ENCODE measurements around the gene ESR1.

The ESR1 gene

DNA sequence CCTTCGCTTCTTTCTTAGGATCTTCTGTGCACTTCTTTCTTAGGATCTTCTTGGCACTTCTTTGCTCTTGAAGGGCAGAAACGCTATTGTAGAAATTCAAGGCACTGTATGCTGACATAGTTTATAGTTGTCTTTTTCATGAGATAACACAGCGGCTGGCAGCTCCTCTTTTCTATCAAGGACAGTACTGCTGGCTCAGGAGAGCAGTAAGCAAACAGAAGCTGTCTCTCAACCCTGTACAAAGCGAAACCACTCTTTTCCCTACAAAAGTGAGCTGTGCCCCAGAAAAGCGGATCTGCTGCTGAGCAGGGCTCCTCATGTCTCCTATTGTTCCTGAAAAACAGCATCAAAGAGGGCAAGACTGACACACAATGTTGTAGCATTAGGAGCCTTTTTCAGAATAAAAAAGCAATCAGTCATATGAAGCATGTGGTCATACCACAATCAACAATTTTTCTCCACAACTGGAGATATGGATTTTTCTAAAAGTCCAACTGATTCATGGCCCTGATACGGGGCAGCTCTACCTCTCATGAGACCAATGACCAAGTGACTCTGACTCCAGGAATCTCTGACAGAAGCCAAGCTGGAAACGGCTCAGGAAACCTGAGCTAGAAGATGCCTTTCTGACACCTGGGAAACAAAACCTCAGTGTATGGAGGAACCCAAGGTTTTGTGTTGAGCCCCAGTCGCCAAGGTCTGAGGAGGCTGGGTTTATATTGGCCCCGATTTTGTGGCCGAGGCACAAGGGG lies 255.9 kb downstream of the ESR1 start:
- TF ChIP-seq TOX (CRISPR knock-in tag; IDR thresholded peaks at IDR 0.05; ENCODE audit: borderline replicate concordance) (no peak), ISL1 (CRISPR knock-in tag; IDR thresholded peaks at IDR 0.05) (no peak), CSDC2 (CRISPR knock-in tag; IDR thresholded peaks at IDR 0.05) (no peak), ZNF565 (CRISPR knock-in tag; conservative IDR thresholded peaks at IDR 0.05; ENCODE audit: low read depth) (no peak), ZFP3 (CRISPR knock-in tag; IDR thresholded peaks at IDR 0.05) (no peak)
- peak; percentile 51; the same call in 2 of the 3 replicates for ATAC-seq

DNA sequence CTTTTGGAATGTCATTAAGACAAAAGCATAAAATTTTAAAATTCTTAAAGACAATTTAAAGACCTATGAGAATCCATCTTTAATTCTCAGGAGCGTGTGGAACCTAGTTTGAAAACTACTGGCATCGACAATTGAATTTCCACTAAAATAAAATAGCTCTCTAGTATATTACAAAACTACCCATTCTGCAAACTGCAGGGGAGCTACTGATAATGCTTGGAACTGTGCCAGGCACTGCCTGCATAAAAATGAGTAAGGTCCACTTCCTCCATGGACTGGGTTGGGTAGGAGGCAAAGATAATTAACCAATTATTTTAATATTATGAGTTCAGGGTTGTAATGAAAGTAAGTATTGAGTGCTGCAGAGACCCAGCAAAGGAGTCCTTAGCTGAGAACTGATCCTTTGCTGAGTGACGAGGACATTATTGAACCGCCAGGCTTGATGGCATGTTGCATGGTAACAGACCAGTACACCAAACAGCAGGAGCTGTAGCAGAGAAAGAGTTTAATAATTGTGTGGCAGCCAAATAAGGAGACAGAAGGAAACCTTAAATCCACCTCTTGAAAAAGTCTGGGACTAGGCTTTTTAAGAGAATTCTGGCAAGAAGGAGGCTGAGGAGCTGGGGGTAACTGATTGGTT lies 261.3 kb downstream of the ESR1 start:
- TF ChIP-seq ISL1 (CRISPR knock-in tag; IDR thresholded peaks at IDR 0.05) = no peak
- TF ChIP-seq ARNTL (CRISPR knock-in tag; IDR thresholded peaks at IDR 0.05; ENCODE audit: borderline replicate concordance, low read depth) = no peak
- TF ChIP-seq, protein P1, sequence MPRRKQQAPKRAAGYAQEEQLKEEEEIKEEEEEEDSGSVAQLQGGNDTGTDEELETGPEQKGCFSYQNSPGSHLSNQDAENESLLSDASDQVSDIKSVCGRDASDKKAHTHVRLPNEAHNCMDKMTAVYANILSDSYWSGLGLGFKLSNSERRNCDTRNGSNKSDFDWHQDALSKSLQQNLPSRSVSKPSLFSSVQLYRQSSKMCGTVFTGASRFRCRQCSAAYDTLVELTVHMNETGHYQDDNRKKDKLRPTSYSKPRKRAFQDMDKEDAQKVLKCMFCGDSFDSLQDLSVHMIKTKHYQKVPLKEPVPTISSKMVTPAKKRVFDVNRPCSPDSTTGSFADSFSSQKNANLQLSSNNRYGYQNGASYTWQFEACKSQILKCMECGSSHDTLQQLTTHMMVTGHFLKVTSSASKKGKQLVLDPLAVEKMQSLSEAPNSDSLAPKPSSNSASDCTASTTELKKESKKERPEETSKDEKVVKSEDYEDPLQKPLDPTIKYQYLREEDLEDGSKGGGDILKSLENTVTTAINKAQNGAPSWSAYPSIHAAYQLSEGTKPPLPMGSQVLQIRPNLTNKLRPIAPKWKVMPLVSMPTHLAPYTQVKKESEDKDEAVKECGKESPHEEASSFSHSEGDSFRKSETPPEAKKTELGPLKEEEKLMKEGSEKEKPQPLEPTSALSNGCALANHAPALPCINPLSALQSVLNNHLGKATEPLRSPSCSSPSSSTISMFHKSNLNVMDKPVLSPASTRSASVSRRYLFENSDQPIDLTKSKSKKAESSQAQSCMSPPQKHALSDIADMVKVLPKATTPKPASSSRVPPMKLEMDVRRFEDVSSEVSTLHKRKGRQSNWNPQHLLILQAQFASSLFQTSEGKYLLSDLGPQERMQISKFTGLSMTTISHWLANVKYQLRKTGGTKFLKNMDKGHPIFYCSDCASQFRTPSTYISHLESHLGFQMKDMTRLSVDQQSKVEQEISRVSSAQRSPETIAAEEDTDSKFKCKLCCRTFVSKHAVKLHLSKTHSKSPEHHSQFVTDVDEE (CRISPR knock-in tag; IDR thresholded peaks at IDR 0.05) = no peak
- TF ChIP-seq, protein P2, sequence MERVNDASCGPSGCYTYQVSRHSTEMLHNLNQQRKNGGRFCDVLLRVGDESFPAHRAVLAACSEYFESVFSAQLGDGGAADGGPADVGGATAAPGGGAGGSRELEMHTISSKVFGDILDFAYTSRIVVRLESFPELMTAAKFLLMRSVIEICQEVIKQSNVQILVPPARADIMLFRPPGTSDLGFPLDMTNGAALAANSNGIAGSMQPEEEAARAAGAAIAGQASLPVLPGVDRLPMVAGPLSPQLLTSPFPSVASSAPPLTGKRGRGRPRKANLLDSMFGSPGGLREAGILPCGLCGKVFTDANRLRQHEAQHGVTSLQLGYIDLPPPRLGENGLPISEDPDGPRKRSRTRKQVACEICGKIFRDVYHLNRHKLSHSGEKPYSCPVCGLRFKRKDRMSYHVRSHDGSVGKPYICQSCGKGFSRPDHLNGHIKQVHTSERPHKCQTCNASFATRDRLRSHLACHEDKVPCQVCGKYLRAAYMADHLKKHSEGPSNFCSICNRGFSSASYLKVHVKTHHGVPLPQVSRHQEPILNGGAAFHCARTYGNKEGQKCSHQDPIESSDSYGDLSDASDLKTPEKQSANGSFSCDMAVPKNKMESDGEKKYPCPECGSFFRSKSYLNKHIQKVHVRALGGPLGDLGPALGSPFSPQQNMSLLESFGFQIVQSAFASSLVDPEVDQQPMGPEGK (CRISPR knock-in tag; IDR thresholded peaks at IDR 0.05; ENCODE audit: borderline replicate concordance) = no peak
- TF ChIP-seq PPARA (CRISPR knock-in tag; IDR thresholded peaks at IDR 0.05; ENCODE audit: borderline replicate concordance) = no peak
- no peak for TF ChIP-seq GLIS3 (CRISPR knock-in tag; IDR thresholded peaks at IDR 0.05)
- no peak for TF ChIP-seq RARB (CRISPR knock-in tag; IDR thresholded peaks at IDR 0.05)
- no peak for TF ChIP-seq BACH2 (CRISPR knock-in tag; IDR thresholded peaks at IDR 0.05; ENCODE audit: borderline replicate concordance)
- TF ChIP-seq OSR1 (CRISPR knock-in tag; IDR thresholded peaks at IDR 0.05) = no peak
- no peak for TF ChIP-seq TOX (CRISPR knock-in tag; IDR thresholded peaks at IDR 0.05; ENCODE audit: borderline replicate concordance)
- no peak for TF ChIP-seq ZFP30 (CRISPR knock-in tag; IDR thresholded peaks at IDR 0.05)
- TF ChIP-seq, protein P3, sequence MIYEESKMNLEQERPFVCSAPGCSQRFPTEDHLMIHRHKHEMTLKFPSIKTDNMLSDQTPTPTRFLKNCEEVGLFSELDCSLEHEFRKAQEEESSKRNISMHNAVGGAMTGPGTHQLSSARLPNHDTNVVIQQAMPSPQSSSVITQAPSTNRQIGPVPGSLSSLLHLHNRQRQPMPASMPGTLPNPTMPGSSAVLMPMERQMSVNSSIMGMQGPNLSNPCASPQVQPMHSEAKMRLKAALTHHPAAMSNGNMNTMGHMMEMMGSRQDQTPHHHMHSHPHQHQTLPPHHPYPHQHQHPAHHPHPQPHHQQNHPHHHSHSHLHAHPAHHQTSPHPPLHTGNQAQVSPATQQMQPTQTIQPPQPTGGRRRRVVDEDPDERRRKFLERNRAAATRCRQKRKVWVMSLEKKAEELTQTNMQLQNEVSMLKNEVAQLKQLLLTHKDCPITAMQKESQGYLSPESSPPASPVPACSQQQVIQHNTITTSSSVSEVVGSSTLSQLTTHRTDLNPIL (CRISPR knock-in tag; IDR thresholded peaks at IDR 0.05; ENCODE audit: low read depth) = no peak
- TF ChIP-seq ESRRG (CRISPR knock-in tag; IDR thresholded peaks at IDR 0.05) = no peak

DNA sequence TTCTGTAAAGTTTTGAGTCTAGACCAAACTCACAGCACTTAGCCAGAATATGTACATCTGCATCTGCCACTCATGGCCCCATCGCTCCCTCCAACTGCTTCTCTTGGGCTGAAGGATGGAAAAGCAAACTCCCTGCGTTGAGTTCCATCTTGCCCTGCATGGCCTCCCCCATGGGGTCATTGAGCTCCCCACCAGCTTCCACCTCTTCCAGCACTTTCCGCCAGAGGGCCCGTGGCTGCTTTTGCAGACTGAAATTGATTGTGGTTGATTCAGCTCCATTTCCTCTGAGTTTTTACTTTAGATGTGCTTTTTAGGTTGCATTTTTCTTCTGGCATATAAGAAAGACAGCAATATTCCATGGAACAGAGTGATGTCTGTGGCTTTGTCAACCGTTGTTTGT lies 263.1 kb downstream of the ESR1 start:
- peak; percentile 51; the same call in 2 of the 3 replicates for ATAC-seq
- TF ChIP-seq, protein P2 (CRISPR knock-in tag; IDR thresholded peaks at IDR 0.05; ENCODE audit: borderline replicate concordance) = no peak
- TF ChIP-seq ISL1 (CRISPR knock-in tag; IDR thresholded peaks at IDR 0.05) (no peak), PPARA (CRISPR knock-in tag; IDR thresholded peaks at IDR 0.05; ENCODE audit: borderline replicate concordance) (no peak), GLIS3 (CRISPR knock-in tag; IDR thresholded peaks at IDR 0.05) (no peak), BACH2 (CRISPR knock-in tag; IDR thresholded peaks at IDR 0.05; ENCODE audit: borderline replicate concordance) (no peak)

More for the DNA sequence above, 261.3 kb downstream of the ESR1 start:
- ATAC-seq = no peak

DNA sequence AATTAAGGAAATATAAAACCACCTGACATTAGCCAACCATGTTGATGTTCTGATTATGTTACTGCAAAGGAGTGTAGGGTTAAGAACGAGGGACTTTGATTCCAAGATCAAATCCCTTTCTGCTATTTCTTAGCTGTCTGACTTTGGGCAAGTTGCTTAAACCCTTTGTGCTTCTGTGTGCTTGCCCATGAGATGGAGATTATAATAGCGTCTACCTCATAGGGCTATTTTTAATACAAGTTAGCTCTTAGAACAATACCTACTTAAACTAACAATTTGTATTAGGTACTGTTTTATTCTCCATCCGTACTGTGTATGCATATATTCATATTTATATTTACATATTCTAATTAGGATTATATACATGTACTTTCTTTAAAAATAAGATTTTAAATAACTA lies 263.8 kb downstream of the ESR1 start:
- ATAC-seq = no peak
- TF ChIP-seq PPARA (CRISPR knock-in tag; IDR thresholded peaks at IDR 0.05; ENCODE audit: borderline replicate concordance) (no peak), TOX (CRISPR knock-in tag; IDR thresholded peaks at IDR 0.05; ENCODE audit: borderline replicate concordance) (no peak), ESRRG (CRISPR knock-in tag; IDR thresholded peaks at IDR 0.05) (no peak), ZNF565 (CRISPR knock-in tag; conservative IDR thresholded peaks at IDR 0.05; ENCODE audit: low read depth) (no peak)
- TF ChIP-seq, protein P2 (CRISPR knock-in tag; IDR thresholded peaks at IDR 0.05; ENCODE audit: borderline replicate concordance) = no peak
- TF ChIP-seq, protein P4, sequence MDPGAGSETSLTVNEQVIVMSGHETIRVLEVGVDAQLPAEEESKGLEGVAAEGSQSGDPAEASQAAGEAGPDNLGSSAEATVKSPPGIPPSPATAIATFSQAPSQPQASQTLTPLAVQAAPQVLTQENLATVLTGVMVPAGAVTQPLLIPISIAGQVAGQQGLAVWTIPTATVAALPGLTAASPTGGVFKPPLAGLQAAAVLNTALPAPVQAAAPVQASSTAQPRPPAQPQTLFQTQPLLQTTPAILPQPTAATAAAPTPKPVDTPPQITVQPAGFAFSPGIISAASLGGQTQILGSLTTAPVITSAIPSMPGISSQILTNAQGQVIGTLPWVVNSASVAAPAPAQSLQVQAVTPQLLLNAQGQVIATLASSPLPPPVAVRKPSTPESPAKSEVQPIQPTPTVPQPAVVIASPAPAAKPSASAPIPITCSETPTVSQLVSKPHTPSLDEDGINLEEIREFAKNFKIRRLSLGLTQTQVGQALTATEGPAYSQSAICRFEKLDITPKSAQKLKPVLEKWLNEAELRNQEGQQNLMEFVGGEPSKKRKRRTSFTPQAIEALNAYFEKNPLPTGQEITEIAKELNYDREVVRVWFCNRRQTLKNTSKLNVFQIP (CRISPR knock-in tag; IDR thresholded peaks at IDR 0.05; ENCODE audit: borderline replicate concordance, low read depth) = no peak
